Measurements from ENCODE around the gene NPFFR2. TPM values are rescaled to one million over a fixed set of nuclear protein-coding genes. Genes with fewer than 3 reads are reported as not detected.

NPFFR2 gene
- total RNA-seq, result under 1 TPM in 2 of 4 donors, not detected in 2; 0.54 TPM

- ATAC-seq, result peak; percentile 57
- Histone ChIP-seq H3K27ac (peak within 1 kb of the TSS in 1 of 4 donors; percentile 47), H3K9me3 (no peaks in the 10 kb centered on the region), H3K27me3 (peaks cover 31% of the 10 kb centered on the region), H3K36me3 (no peaks in the 10 kb centered on the region), H3K4me3 (peak within 1 kb of the TSS in 1 of 2 donors; percentile 32), H3K4me1 (peaks cover 0 to 7% (median 0%) of the 10 kb centered on the region in 3 donors)
- WGBS, 2 donors (ENCODE audit: low coverage in 1 of 2), result 28 to 71% methylated on average over 1 to 11 of the region's 36 CpGs
- TF ChIP-seq EP300 (IDR thresholded peaks at IDR 0.05) (no peak), POLR2A (IDR thresholded peaks at IDR 0.05) (no peak), POLR2AphosphoS5 (IDR thresholded peaks at IDR 0.05) (no peak)
- TF ChIP-seq, protein P1, sequence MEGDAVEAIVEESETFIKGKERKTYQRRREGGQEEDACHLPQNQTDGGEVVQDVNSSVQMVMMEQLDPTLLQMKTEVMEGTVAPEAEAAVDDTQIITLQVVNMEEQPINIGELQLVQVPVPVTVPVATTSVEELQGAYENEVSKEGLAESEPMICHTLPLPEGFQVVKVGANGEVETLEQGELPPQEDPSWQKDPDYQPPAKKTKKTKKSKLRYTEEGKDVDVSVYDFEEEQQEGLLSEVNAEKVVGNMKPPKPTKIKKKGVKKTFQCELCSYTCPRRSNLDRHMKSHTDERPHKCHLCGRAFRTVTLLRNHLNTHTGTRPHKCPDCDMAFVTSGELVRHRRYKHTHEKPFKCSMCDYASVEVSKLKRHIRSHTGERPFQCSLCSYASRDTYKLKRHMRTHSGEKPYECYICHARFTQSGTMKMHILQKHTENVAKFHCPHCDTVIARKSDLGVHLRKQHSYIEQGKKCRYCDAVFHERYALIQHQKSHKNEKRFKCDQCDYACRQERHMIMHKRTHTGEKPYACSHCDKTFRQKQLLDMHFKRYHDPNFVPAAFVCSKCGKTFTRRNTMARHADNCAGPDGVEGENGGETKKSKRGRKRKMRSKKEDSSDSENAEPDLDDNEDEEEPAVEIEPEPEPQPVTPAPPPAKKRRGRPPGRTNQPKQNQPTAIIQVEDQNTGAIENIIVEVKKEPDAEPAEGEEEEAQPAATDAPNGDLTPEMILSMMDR (IDR thresholded peaks at IDR 0.05), result no peak
These were observed at the start of gene NPFFR2 for GRCh38 chr4:72031868-72032608. NPFFR2 (plus strand) TSS chr4:72032000; CDS start chr4:72128592, 96,592 bp downstream.

GRCh38 chr4:71992571-71993312 is 39.1 kb upstream of the NPFFR2 start:
- ATAC-seq, result no peak
- WGBS, 2 donors (ENCODE audit: low coverage in 1 of 2), result 51 to 100% methylated on average over 1 to 2 of the region's 2 CpGs

DNA sequence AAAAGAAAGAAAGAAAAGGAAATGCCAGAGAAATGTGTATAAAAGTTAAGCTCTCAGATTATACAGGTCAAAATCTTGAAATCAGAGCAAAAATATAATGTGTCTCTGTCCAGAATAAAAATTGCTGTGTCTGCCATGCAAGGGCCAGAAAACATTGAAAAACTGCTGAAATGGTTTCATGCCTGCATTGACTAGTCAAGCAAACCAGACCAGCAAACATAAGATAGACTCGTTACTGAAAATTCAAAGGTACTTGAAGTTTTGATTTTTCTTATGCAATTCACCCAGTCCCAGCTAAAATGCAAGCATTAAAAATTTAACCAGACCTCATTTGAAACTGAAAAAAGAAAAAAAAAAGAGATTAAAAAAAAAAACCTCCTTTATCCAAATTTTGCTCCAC is 37.2 kb upstream of the NPFFR2 start:
- no peaks in the 10 kb centered on the region for H3K36me3 ChIP-seq
- no peaks in the 10 kb centered on the region for H3K4me1 ChIP-seq
- TF ChIP-seq POLR2A (IDR thresholded peaks at IDR 0.05), result no peak
- TF ChIP-seq, protein P1 (IDR thresholded peaks at IDR 0.05), result no peak
- no peak for TF ChIP-seq POLR2AphosphoS5 (IDR thresholded peaks at IDR 0.05)
- TF ChIP-seq EP300 (IDR thresholded peaks at IDR 0.05), result no peak
- no peak overlapping the region for H3K27ac ChIP-seq
- H3K4me3 ChIP-seq, result no peak overlapping the region
- peaks cover 0 to 23% (median 0%) of the 10 kb centered on the region in 3 donors for H3K9me3 ChIP-seq
- ATAC-seq, result no peak
- WGBS, 2 donors (ENCODE audit: low coverage in 1 of 2), result 78 to 100% methylated on average over 1 of the region's 1 CpG
- H3K27me3 ChIP-seq, result no peaks in the 10 kb centered on the region

More at GRCh38 chr4:71992571-71993312, 39.1 kb upstream of the NPFFR2 start:
- Histone ChIP-seq H3K27ac (no peak overlapping the region), H3K4me3 (no peak overlapping the region), H3K4me1 (no peaks in the 10 kb centered on the region), H3K36me3 (no peaks in the 10 kb centered on the region), H3K27me3 (no peaks in the 10 kb centered on the region), H3K9me3 (peaks cover 0 to 23% (median 0%) of the 10 kb centered on the region in 3 donors)
- TF ChIP-seq EP300 (IDR thresholded peaks at IDR 0.05), result no peak
- TF ChIP-seq POLR2A (IDR thresholded peaks at IDR 0.05), result no peak
- TF ChIP-seq POLR2AphosphoS5 (IDR thresholded peaks at IDR 0.05), result no peak
- TF ChIP-seq, protein P1 (IDR thresholded peaks at IDR 0.05), result no peak

DNA sequence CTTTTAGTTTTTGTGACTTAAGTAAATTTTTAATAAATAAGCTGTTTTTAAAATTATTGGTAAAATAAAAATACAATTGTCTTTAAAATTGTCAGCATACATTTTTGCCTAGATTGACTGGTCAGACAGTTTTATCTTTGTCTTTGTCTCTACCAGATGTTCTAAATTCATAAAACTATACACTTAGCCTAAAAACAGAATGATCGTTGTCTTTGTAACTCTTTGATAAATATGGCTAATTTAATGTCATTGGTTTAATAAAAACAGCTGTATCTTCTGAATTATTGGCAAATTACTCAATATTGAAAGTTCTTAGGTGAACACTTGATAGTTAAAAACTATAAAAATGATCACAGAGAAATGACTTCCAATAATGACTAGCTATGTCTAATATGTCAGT is 36.5 kb upstream of the NPFFR2 start:
- Histone ChIP-seq H3K9me3 (peaks cover 0 to 23% (median 0%) of the 10 kb centered on the region in 3 donors), H3K4me3 (no peak overlapping the region), H3K4me1 (no peaks in the 10 kb centered on the region), H3K27ac (no peak overlapping the region), H3K36me3 (no peaks in the 10 kb centered on the region), H3K27me3 (no peaks in the 10 kb centered on the region)
- no peak for ATAC-seq
- TF ChIP-seq POLR2AphosphoS5 (IDR thresholded peaks at IDR 0.05) (no peak), EP300 (IDR thresholded peaks at IDR 0.05) (no peak), POLR2A (IDR thresholded peaks at IDR 0.05) (no peak)
- TF ChIP-seq, protein P1 (IDR thresholded peaks at IDR 0.05), result no peak
- 74 to 78% methylated on average over 1 of the region's 1 CpG for WGBS, 2 donors (ENCODE audit: low coverage in 1 of 2)

Data from gastroesophageal sphincter (tissue), 4 donors.